Ectodermal cell (in vitro differentiated cells): ENCODE results near the gene STX2.

ENCODE experiments used
- H3K27ac ChIP-seq: 2 replicates; pipeline ENCODE4 v1.7.0; 2013; ENCODE audit warnings: mild to moderate bottlenecking, low read depth, low read length; ENCODE audit not compliant: insufficient read depth, poor library complexity, severe bottlenecking
- H3K27me3 ChIP-seq: 2 replicates; pipeline ENCODE4 v1.7.0; 2013; ENCODE audit warnings: mild to moderate bottlenecking, low read length; ENCODE audit not compliant: insufficient read depth, control insufficient read depth, poor library complexity, severe bottlenecking
- H3K36me3 ChIP-seq: one replicate; pipeline ENCODE4 v1.7.0; 2013; ENCODE audit warnings: low read length; ENCODE audit not compliant: control insufficient read depth, insufficient read depth
- H3K4me1 ChIP-seq: one replicate; pipeline ENCODE4 v1.7.0; 2013; ENCODE audit warnings: low read length; ENCODE audit not compliant: control insufficient read depth, insufficient read depth
- H3K4me3 ChIP-seq: 2 replicates; pipeline ENCODE4 v1.7.0; 2013; ENCODE audit warnings: low read depth, low read length, control low read depth; ENCODE audit not compliant: insufficient read depth
- H3K9me3 ChIP-seq: 2 replicates; pipeline ENCODE4 v1.7.0; 2013; ENCODE audit warnings: mild to moderate bottlenecking, low read length, moderate library complexity; ENCODE audit not compliant: control insufficient read depth
- WGBS, 2 experiments: methylation state at CpG; one replicate each; pipeline ENCODE4 v1.1.7; 2013; ENCODE audit warnings: missing lambda C conversion rate in 2 of 2; 5-methylcytosine and 5-hydroxymethylcytosine counted together

The STX2 gene

DNA sequence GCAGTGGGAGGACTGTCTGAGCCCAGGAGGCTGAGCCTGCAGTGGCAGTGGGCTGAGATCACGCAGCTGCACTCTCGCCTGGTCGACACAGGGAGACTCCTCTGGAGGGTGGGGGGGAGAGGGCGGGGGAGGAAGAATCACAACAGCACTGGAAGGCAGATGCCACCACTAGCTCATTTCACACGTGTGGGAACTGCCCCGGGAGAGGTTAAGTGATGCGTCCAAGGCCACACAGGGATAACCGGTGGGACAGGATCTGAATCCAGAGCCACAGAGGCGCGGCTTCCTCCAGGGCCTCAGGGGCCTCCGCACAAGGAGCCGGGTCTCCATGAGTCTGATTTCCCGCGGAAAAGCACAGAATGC lies 20.8 kb downstream of the STX2 start:
- H3K4me3 ChIP-seq = no peak overlapping the region
- WGBS, 2 experiments = 94 to 97% methylated on average over 14 of the region's 14 CpGs
- H3K4me1 ChIP-seq = peaks cover 17% of the 10 kb centered on the region
- no peak overlapping the region for H3K27ac ChIP-seq
- H3K27me3 ChIP-seq = no peaks in the 10 kb centered on the region
- H3K9me3 ChIP-seq = no peaks in the 10 kb centered on the region
- peaks cover 5% of the 10 kb centered on the region for H3K36me3 ChIP-seq

- WGBS, 2 experiments = 91 to 92% methylated on average over 12 to 13 of the region's 14 CpGs
- H3K4me3 ChIP-seq = no peak overlapping the region
- H3K9me3 ChIP-seq = no peaks in the 10 kb centered on the region
- H3K27me3 ChIP-seq = no peaks in the 10 kb centered on the region
- H3K27ac ChIP-seq = no peak overlapping the region
- H3K4me1 ChIP-seq = peaks cover 17% of the 10 kb centered on the region
- H3K36me3 ChIP-seq = peaks cover 5% of the 10 kb centered on the region
Observed at GRCh38 chr12:130817804-130818203, 21.2 kb downstream of the STX2 start.

- H3K9me3 ChIP-seq = no peaks in the 10 kb centered on the region
- 70% methylated on average over 14 of the region's 14 CpGs for WGBS, 2 experiments
- H3K4me3 ChIP-seq = no peak overlapping the region
- no peaks in the 10 kb centered on the region for H3K27me3 ChIP-seq
- peaks cover 17% of the 10 kb centered on the region for H3K4me1 ChIP-seq
- H3K27ac ChIP-seq = no peak overlapping the region
- H3K36me3 ChIP-seq = peaks cover 5% of the 10 kb centered on the region
Observed at GRCh38 chr12:130816097-130816496, 23.0 kb downstream of the STX2 start.

GRCh38 chr12:130815028-130815741 lies 23.9 kb downstream of the STX2 start:
- Histone ChIP-seq H3K4me3 (no peak overlapping the region), H3K9me3 (no peaks in the 10 kb centered on the region), H3K4me1 (peaks cover 17% of the 10 kb centered on the region), H3K27me3 (no peaks in the 10 kb centered on the region), H3K36me3 (peaks cover 5% of the 10 kb centered on the region), H3K27ac (no peak overlapping the region)
- 92 to 95% methylated on average over 14 of the region's 14 CpGs for WGBS, 2 experiments

DNA sequence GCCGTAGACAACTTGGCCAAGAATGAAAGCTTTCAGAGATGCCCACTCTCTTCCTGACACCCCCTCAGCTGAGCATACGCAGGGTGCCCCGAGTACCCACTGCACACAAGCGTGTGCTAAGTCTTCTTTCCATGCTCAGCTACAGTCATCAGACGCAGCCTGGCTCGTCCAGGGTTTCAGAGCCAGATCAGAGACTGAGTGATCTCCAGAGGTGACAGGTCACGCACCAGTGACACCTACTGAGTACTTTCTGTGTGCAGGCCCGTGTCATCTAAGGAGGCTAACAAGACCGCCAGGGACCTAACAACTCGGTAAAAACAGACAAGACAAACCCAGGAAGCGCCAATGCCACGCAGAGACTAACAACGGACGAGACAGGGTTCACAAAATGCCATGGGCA lies 25.1 kb downstream of the STX2 start:
- Histone ChIP-seq H3K36me3 (peaks cover 5% of the 10 kb centered on the region), H3K27ac (no peak overlapping the region), H3K27me3 (no peaks in the 10 kb centered on the region), H3K4me1 (peaks cover 17% of the 10 kb centered on the region), H3K4me3 (no peak overlapping the region), H3K9me3 (no peaks in the 10 kb centered on the region)
- 93 to 94% methylated on average over 14 of the region's 14 CpGs for WGBS, 2 experiments

DNA sequence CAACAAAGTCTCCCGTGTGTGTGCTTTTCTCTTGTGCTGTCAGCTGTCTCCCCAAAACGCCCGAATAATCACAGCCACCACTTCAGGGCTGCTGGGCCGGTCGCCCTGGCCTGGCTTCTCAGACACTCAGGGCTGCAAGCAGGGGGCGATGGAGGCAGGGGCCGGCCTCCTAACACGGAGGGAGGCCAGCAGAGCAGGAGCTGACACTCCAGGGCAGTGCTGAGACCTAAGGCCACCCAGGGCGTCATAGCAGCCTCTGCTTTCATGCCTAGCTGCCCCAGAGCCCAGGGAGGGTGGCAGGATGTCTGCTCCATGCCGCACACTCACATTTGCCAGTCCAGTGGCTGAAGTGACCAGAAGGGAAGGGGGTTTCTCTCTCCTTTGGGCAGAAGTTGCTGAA lies 25.6 kb downstream of the STX2 start:
- Histone ChIP-seq H3K27me3 (no peaks in the 10 kb centered on the region), H3K9me3 (no peaks in the 10 kb centered on the region), H3K27ac (no peak overlapping the region), H3K4me1 (peaks cover 17% of the 10 kb centered on the region), H3K4me3 (no peak overlapping the region), H3K36me3 (peaks cover 3% of the 10 kb centered on the region)
- WGBS, 2 experiments = 70 to 71% methylated on average over 10 of the region's 10 CpGs

- no peaks in the 10 kb centered on the region for H3K9me3 ChIP-seq
- H3K4me1 ChIP-seq = peaks cover 6% of the 10 kb centered on the region
- no peaks in the 10 kb centered on the region for H3K27me3 ChIP-seq
- peaks cover 6% of the 10 kb centered on the region for H3K36me3 ChIP-seq
- H3K27ac ChIP-seq = no peak overlapping the region
- 83 to 85% methylated on average over 6 of the region's 6 CpGs for WGBS, 2 experiments
- no peak overlapping the region for H3K4me3 ChIP-seq
Observed at GRCh38 chr12:130809791-130810190, 29.3 kb downstream of the STX2 start.

- 94 to 95% methylated on average over 18 of the region's 18 CpGs for WGBS, 2 experiments
- Histone ChIP-seq H3K4me3 (no peak overlapping the region), H3K36me3 (peaks cover 6% of the 10 kb centered on the region), H3K27ac (no peak overlapping the region), H3K4me1 (no peaks in the 10 kb centered on the region), H3K27me3 (no peaks in the 10 kb centered on the region), H3K9me3 (no peaks in the 10 kb centered on the region)
Observed at GRCh38 chr12:130807309-130807708, 31.7 kb downstream of the STX2 start.

DNA sequence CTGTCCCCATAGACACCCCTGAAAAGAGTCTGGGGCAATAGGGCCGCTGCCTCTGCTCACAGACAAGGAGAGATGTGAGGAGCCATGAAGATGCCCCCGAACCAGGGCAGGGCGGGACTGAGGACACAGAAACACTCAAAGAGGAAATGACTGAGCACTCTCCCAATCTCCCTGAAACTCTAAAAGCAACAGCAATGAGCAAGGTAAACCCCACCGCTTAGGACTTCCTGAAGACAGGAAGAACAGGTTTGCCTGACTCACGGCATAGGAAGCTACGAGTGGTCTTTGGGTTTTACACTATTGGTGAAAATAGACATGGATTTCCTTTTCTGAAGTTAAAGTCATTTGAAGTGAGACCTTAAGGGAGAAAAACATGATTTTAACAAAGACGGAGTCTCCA lies 32.5 kb downstream of the STX2 start:
- Histone ChIP-seq H3K27ac (no peak overlapping the region), H3K4me1 (no peaks in the 10 kb centered on the region), H3K36me3 (peaks cover 6% of the 10 kb centered on the region), H3K9me3 (no peaks in the 10 kb centered on the region), H3K4me3 (no peak overlapping the region), H3K27me3 (no peaks in the 10 kb centered on the region)
- WGBS, 2 experiments = 97 to 98% methylated on average over 7 of the region's 7 CpGs

- Histone ChIP-seq H3K27ac (no peak overlapping the region), H3K9me3 (no peaks in the 10 kb centered on the region), H3K4me1 (no peaks in the 10 kb centered on the region), H3K36me3 (peaks cover 6% of the 10 kb centered on the region), H3K4me3 (no peak overlapping the region), H3K27me3 (no peaks in the 10 kb centered on the region)
- 95 to 96% methylated on average over 5 of the region's 5 CpGs for WGBS, 2 experiments
Observed at GRCh38 chr12:130805635-130806034, 33.4 kb downstream of the STX2 start.

- Histone ChIP-seq H3K4me3 (no peak overlapping the region), H3K27ac (no peak overlapping the region), H3K9me3 (no peaks in the 10 kb centered on the region), H3K36me3 (peaks cover 6% of the 10 kb centered on the region), H3K27me3 (no peaks in the 10 kb centered on the region), H3K4me1 (no peaks in the 10 kb centered on the region)
- 96% methylated on average over 14 of the region's 14 CpGs for WGBS, 2 experiments
Observed at GRCh38 chr12:130804216-130804615, 34.8 kb downstream of the STX2 start.
